ENCODE data around the gene RPIA.
"Not testable (repeated sequence)": the region's sequence is repeated elsewhere in the genome, so short reads cannot be mapped to it uniquely, and the experiment has no call there.

RPIA gene

DNA sequence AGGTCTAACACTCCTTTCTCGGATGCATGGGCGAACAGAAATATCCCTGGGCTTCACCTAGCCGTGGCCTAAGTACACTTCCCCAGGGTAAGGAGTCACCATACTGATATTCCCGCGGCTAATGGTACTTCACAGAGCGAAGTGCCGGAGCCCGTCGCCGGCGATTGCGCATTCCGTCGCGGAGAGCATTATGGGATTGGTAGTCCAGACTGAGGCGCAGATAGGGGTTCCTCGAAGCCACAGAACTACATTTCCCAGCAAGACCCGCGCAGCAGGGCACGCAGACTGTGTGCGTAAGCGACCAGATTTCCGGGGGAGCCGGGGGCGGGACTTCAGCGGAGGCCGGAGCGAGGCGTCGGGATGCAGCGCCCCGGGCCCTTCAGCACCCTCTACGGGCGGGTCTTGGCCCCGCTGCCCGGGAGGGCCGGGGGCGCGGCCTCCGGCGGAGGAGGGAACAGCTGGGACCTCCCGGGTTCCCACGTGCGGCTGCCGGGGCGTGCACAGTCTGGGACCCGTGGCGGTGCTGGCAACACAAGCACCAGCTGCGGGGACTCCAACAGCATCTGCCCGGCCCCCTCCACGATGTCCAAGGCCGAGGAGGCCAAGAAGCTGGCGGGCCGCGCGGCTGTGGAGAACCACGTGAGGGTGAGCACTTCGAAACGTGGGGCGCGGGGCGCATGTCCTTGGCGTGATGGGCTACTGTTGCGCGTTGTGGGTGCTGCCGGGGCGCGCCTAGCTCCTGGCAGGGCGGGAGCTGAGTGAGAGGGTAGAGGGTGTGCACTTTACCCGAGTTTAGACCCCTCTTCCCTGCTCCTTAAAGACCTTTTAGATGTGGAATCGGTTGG, at the start of gene RPIA:
RPIA (plus strand) TSS at position 335 of the 845 bp plus-strand sequence; CDS start at position 361, 26 bp downstream.
- peak; percentile 98 for DNase-seq (ENCODE audit: low spot score)

DNA sequence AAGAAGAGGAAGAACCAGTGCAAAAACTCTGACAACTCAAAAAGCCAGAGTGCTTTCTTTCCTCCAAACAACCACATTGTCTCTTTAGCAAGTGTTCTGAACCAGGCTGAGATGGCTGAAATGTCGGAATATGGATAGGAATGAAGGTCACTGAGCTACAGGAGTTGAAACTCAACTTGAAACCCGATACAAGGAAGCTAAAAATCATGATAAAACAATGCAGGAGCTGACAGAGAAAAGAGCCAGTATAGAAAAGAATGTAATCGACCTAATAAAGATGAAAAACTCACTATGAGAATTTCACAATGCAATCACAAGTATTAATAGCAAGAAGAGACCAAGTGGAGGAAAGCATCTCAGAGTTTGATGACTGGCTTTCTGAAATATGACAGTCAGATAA, 49.2 kb upstream of the RPIA start:
- DNase-seq (ENCODE audit: low spot score), result no peak

DNA sequence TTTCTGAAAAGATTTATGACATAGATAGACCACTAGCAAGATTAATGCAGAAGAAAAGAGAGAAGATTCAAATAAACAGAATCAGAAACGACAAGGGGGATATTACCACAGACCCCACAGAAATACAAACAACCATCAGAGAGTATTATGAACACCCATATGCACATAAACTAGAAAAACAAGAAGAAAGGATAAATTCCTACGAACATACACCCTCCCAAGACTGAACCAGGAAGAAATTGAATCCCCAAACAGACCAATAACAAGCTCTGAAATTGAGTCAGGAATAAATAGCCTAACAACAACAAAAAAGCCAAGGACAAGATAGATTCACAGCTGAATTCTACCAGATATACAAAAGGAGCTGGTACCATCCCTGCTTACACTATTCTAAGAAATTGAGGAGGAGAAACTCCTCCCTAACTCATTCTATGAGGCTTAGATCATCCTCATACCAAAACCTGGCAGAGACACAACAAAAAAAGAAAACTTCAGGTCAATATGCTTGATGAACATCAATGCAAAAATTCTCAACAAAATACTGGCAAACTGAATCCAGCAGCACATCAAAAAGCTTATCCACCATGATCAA, 46.1 kb upstream of the RPIA start:
- DNase-seq (ENCODE audit: low spot score), result not testable (repeated sequence)

DNA sequence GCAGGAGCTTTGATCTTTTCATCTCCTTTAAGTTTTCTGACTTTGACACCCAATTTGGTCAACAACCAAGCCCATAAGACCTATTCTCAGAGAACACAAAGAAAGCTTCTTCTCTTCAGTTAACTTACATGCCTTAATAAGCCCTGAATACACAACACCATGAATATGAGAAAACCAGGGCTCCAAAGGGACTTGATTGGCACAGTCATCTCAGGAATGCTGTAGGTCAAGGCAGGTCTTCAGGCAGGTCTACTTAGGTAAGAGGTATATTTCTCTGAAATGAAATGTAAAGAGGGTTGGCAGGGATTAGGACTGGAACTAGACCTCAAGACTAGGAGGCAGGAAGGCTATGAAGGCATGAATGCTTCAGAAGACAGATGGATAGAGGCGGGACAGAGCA, 39.8 kb upstream of the RPIA start:
- no peak for DNase-seq (ENCODE audit: low spot score)

DNA sequence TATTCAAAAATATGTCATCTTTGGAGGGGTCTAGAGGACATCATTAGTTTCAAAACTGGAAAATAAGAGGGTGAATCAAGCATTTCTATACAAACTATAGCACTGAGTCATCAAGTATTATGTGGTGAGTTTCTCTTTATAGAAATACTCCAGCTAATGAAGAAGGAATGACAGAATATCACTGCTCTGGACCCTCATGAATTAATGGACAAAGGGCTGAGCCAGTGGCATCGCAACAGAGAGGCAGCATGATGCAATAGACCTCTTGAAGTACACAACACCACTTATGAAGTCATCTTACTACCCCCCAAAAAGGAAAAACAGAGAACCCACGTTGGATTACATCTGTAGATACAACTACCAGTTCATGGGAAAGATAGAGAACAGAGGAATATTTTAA, 36.8 kb upstream of the RPIA start:
- DNase-seq (ENCODE audit: low spot score), result no peak

DNA sequence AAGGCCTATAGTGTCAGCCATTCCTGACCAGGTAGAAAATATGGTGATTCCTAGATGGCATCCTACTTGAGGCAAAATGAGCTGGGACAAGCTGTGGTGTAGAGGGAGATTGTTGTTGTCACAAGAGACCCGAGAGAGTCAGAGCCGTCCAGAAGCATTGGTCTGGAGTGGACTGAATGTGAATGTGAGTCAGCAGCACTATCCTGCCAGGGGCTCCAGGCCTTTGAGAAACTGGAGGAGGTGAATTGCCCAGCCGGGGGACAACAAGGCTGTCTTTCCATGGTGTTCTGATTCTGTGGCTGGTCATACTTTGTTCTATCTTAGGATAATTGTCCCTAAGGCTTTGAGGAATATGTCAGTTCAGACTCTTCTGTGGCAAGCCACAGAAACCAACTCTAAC, 34.8 kb upstream of the RPIA start:
- DNase-seq (ENCODE audit: low spot score), result no peak

DNA sequence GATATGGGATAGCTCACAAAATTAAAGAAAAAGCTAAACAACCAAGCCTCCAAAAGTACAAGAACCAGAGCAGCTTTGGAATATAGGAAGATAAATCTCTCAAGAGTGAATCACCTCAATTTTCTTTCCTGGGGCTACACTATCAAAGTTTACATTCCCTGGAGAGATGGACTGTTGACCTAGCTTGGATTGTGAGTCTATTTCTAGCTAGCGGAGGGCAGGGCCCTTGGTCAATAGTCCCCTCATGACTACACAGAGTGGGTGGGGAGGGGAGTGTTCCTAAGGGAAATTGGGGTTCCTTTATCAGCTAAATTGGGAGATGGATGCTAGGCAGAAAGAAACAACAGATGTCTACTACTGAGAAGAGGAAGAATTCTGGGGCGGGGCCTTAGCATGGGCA, 34.3 kb upstream of the RPIA start:
- DNase-seq (ENCODE audit: low spot score), result no peak

DNA sequence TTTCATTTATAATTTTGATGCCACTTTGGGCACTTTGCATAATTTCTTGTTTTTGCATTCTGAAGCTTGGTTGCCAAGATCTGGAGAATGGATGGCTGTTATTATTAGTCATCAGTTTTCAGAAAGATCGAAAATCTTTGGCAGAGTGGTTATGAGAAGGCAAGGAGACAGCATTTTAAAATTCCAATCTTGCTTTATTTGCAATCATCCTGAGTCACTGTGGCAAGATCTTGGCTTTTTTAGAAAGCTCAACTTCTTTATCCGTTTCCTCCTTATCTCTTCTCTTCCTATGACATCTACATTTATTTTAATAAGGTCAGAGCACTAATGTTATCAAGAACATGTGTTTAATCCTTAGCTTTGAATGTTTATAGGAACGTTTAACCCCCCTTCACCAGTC, 33.1 kb upstream of the RPIA start:
- DNase-seq (ENCODE audit: low spot score), result no peak

DNA sequence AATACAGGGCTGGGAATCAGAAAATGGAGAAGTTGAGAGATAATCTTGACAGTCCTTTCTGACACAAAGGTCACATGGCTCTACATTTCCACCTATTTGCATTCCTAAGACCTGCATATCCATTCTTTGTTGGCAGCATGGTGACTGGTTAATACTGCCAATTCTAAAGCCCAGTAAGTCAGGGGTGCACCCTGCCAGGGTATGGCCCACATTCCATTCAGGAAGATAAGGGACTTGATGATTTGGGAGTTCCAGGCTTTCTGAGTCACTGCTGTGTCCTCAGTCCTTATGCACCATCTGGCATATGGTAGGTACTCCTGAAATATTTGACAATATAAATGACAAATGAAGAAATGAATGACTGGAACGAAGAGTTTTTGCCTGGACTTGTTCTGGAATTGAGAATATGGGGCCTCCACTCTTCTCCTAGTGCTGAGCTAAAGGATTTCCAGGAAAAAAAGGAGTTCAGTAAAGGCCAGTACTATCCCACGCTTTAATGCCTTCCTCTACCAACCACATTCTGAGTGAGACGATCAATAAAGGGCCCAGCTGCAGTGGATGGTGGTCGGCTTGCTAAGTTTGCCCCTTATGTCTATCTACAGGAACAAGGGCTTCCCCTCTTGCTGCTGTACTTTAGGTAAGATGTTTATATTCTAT, 32.5 kb upstream of the RPIA start:
- no peak for DNase-seq (ENCODE audit: low spot score)

DNA sequence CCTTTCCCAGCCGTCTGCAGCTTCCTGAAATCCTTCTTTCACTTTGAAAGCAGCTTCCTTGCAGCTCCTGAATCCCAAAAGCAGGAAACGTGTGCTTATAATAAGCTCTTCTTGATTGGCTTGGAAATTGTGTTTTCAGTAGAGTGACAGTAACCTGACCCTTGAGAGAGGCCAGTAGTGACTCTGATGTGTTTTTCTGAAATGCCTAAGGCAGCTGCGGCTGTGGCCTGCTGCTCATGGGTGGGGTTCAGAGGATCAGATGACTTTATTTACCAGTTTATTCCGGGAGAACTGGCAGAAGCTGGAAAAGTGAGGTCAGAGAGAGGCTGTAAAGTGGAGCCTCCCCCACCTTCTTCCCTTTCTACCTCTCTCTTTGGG, 31.9 kb upstream of the RPIA start:
- peak; percentile 12 for DNase-seq (ENCODE audit: low spot score)

DNA sequence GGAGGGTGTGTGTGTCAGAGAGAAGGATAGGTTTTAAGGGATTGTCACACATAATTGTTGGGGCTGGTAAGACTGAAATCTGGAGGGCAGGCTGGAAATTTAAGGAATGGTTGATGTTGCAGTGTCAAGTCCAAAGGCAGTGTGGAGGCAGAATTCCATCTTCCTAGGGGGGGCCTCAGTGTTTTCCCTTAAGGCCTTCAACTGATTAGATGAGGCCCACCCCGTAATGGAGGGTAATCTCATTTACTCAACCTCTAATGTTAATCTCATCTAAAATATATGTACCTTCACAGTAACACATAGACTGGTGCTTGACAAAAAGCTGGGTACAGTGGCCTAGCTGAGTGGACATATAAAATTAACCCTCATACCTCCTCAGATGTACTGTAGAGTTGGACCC, 30.9 kb upstream of the RPIA start:
- no peak for DNase-seq (ENCODE audit: low spot score)

DNA sequence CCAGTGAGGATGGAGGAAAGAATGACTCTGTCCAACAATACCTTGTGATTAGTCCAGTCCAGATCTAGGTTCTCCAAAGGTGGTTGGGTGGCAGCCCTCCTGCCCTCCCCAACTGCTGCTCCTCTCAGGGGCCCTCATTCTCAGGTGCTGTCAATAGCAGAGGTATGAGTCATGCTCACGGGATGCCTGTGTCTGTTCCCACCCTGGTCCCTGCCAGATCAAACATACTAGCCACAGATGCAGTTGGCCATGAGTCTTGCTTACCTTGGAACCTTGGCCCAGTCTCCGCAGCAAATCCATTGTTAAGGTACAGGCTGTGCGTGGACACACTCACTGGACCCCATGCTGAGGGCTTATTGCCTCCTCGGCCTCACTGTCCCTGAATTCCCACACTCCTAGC, 24.9 kb upstream of the RPIA start:
- DNase-seq (ENCODE audit: low spot score), result no peak

DNA sequence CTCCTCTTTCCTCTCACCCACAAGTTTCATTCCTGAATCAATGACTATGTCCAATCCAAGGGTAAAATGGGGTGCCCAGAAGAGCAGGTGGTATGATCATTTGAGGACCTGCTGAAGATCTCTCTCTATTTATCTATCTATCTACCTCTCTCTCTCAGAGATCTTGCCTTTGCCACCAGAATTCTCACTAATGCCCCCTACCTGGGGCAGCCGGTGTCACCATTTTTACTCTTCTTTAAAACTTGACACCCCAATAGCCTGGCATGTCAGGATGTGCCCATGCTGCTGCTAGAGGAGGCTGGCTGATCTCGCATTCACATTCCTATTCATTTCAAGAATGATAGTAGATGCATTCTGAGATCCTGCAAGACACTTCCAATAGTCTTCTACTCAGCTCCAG, 24.3 kb upstream of the RPIA start:
- DNase-seq (ENCODE audit: low spot score), result no peak

DNA sequence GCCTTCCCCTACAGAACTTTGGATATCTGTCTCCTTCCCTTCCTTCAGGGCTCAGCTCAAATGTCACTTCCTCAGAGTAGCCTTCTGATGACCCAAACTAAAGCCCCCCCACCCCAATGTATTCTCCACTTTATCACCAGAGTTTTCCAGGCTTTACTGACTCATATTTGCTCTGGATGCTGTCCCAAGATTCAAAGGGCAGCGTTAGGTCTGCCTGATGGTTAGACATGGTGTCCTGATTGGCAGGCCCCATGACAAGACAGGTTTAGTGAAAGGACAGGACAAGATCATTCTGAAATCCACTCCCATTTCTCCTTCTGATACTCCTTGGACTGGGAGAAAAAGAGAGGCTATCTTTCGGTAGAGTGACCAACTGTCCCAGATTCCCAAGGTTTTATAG, 22.6 kb upstream of the RPIA start:
- DNase-seq (ENCODE audit: low spot score), result no peak

DNA sequence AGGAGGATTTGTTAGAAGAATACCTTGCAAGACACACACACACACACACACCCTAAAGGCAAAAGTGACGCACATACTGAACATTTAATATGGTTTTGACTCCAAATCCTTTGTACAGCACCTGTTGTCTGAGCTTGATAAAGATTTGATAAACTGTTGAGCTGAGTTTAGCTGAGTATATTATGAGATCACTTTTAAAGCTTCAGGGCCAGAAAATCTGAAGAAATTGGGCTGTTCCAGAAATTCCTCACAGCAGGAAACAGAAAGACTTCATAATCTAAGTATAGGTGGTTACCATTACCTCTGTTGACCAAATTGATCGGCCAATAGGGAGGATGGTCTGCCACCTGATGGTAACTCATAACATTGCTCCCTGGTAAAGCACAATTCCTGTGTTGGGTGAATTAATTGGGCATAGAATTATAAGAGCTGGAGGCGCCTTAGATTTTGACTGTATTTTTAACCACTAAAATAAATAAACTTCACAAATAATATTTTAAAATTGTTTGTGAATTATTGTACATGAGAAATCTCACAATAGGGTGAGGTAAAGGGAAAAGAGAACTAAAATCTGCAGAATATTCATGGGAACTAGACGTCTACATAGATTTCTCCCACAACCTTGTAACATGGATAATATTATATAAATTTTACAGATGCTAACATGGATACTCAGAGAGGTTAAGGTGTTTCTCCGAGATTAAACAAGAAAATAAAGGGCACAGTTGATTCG, 21.8 kb upstream of the RPIA start:
- peak; percentile 36 for DNase-seq (ENCODE audit: low spot score)

DNA sequence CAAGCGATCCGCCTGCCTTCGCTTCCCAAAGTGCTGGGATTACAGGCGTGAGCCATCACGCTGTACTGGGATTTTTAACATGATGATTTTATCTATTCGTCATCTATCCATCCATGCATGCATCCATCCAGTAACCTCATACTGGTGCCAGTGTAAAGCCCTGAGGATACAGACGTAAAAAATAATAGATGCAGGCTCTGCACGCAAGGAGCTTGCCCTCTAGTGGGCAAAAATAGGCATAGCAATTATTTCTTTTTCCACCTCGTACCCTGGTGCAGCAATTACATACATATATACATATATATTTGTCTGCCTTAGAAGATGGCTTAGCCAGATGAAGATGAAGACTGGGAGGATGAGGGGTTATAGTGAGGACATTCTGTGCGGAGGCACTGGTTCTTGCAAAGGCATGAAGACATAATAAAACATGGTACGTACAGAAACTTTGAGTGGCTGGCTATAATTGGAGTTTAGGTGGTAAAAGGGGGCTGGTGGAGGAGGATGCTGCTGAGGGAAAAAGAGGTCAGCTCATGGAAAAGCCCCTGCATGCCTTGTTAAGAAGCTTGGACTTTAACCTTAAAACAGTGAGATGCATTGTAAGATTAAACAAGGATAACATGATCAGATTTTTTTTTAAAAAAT, 19.6 kb upstream of the RPIA start:
- peak; percentile 62 for DNase-seq (ENCODE audit: low spot score)

DNA sequence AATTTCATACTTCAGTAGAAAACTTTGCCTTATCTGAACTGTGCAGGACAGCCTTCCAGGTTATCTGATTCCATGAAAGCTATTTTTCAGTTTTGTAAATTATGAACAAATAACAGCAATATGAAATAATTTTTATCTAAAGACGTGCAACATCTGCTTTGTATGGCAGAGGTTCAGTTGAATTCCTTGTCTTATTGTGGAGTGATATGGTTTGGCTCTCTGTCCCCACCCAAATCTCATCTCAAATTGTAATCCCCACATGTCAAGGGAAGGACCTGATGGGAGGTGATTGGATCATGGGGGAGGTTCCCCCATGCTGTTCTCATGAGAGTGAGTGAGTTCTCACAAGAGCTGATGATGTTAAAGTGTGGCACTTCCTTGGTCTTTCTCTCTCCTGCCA, 18.1 kb upstream of the RPIA start:
- DNase-seq (ENCODE audit: low spot score), result no peak

DNA sequence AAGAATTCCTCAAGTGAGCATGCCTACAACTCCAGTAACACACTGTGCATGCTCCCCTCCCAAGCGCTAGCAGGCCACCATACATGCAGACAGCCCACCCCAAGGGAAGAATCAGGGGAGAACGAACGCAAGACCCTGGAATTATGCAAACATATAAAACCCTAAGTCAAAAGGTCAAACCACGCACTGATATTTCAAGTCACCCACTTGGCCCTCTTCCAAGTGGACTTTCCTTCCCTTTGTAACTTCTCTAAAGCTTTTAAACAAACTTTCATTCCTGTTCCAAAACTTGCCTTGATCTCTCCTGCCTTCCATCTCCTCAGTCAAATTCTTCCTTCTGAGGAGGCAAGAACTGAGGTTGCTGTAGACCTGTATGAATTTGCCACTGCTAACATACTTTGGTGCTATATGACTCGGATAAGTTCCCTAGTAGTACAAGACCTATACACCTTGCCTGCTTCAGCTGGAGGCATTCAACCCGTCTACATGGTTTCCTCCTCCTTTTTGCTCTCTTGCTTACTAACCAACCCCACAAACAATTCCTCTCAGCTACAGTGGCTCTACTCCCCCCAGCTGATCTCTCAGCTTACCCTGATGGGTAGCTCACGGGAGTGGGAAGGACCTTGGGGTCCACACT, 11.1 kb upstream of the RPIA start:
- no peak for DNase-seq (ENCODE audit: low spot score)

DNA sequence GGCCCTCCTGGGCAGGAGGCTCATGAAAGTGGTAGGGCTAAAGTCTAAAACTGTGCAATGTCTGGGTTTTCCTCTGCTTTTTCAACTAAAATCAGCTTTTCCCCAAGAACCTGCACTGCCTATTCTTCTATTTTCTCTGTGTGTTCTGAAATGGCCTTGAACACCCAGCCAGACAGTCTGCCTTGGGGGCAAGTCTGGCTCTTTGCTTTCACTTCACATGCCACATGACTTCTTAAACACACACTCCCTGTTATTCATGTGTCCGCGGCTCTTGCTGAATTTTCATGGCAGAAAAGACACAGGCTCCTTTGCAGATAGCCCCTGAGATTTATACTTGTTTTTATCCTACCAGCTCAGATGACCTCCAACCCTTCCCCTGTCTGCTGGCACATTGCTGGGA, 10.6 kb upstream of the RPIA start:
- no peak for DNase-seq (ENCODE audit: low spot score)

DNA sequence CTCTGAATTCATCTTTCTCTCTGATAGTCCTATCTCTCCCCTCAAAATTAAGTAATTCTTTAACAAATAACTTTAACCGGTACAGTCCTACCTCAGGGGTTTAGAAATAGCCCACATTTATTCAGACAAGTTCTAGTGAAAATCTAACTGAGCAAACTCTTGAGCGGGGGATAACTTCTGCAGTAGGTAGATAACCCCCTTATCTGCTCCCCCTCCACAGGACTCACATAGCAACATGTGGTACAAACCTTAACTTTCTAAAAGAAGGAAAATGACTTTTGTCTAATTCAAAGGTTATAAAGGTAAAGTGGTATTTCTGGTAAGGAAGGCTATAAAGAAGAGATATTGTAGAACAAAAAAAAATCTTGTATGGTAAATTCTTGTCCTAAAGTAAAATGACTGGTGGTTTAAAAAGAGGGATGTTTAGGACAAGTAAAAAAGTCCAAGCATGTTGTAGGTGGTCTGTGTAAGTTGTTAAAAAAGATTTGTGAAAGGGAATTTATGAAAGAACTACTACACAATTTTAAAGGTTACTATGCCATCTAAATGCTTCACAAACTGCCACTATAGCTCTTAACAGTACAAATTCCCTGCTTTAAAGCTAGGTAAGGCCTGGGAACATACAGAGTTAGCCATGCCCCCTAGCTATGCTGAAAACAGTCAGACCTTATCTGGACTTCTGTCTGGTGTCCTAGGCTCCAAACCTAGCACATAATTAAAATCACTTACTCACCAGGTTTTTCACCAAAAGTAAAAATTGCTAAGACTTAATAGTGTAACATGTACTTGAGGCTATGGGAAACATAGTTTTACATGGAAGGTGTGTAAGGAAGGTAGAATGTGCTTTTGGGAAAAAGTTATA, 8.1 kb upstream of the RPIA start:
- no peak for DNase-seq (ENCODE audit: low spot score)

DNA sequence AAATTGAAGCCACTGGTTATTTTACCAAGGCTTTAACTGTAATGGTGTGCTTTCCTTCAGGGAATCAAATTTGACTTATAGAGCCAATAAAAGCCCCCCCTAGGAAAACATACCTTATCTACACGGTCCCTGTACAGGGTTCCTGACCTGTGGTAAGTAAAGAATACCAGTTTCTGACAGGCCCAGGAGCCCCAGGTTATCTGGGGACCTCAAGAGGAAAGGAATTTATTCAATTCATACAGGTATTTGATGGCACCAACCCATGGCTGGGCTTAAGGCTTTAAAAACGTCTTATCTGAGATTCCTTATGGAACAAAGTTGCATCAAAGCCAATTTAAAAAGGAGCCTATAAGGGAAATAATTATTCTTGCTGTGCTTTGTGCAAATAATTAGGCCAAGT, 7.0 kb upstream of the RPIA start:
- DNase-seq (ENCODE audit: low spot score), result no peak
